Neural cell (in vitro differentiated cells): Measurements from ENCODE around the gene KLLN. TPM values are rescaled to one million over a fixed set of nuclear protein-coding genes. Genes with fewer than 3 reads are reported as not detected.
"Not testable (repeated sequence)": the region's sequence is repeated elsewhere in the genome, so short reads cannot be mapped to it uniquely, and the experiment has no call there.

Source experiments
- H2AFZ ChIP-seq: fragments of 200-600, 300-800 bp; sonication (generic), shearing (Covaris generic); 2 replicates; pipeline ENCODE4 v1.6.0; 2014; ENCODE audit warnings: low read depth, mild to moderate bottlenecking, antibody characterized with exemption, low read length, moderate library complexity
- H3F3A ChIP-seq: fragments of 200-600 bp; shearing (Covaris generic); 2 replicates; pipeline ENCODE4 v1.6.1; 2016; ENCODE audit warnings: mild to moderate bottlenecking, moderate library complexity, mixed read lengths, antibody characterized with exemption, low read length; ENCODE audit not compliant: insufficient read depth, poor library complexity, severe bottlenecking
- H3K27ac ChIP-seq: fragments of 200-600, 300-800 bp; sonication (generic), shearing (Covaris generic); 2 replicates; pipeline ENCODE4 v1.5.1; 2014; ENCODE audit warnings: mild to moderate bottlenecking, low read length, moderate library complexity
- H3K27me3 ChIP-seq: fragments of 300-800, 200-600 bp; sonication (generic), shearing (Covaris generic); 2 replicates; pipeline ENCODE4 v1.6.0; 2014; ENCODE audit warnings: mild to moderate bottlenecking, low read depth, low read length, moderate library complexity; ENCODE audit not compliant: insufficient read depth
- H3K36me3 ChIP-seq: fragments of 300-800, 200-600 bp; sonication (generic), shearing (Covaris generic); 2 replicates; pipeline ENCODE4 v1.5.1; 2014; ENCODE audit warnings: mild to moderate bottlenecking, antibody characterized with exemption, low read length, moderate library complexity; ENCODE audit not compliant: insufficient read depth
- H3K4me2 ChIP-seq: fragments of 300-800, 200-600 bp; sonication (generic), shearing (Covaris generic); 2 replicates; pipeline ENCODE4 v1.6.0; 2014; ENCODE audit warnings: mild to moderate bottlenecking, low read length
- H3K4me3 ChIP-seq: fragments of 300-800, 200-600 bp; sonication (generic), shearing (Covaris generic); 2 replicates; pipeline ENCODE4 v1.5.1; 2014; ENCODE audit warnings: mild to moderate bottlenecking, low read length, moderate library complexity
- H3K79me2 ChIP-seq: fragments of 200-600 bp; shearing (Covaris generic); replicated peaks from 2 replicates; pipeline ENCODE4 v1.6.0; 2014; ENCODE audit warnings: mild to moderate bottlenecking, low read length, moderate library complexity; ENCODE audit not compliant: insufficient read depth
- H3K9ac ChIP-seq: fragments of 300-800, 200-600 bp; sonication (generic), shearing (Covaris generic); 2 replicates; pipeline ENCODE4 v1.6.1; 2016; ENCODE audit warnings: mild to moderate bottlenecking, low read length, mixed read lengths
- H3K9me2 ChIP-seq: fragments of 200-600 bp; shearing (Covaris generic); 2 replicates; pipeline ENCODE4 v1.6.1; 2016; ENCODE audit warnings: mild to moderate bottlenecking, low read length, mixed read lengths; ENCODE audit not compliant: insufficient read depth
- H3K9me3 ChIP-seq: fragments of 200-600, 300-800 bp; sonication (generic), shearing (Covaris generic); 2 replicates; pipeline ENCODE4 v1.6.1; 2016; ENCODE audit warnings: mild to moderate bottlenecking, mixed run types, low read length, moderate library complexity, mixed read lengths
- H4K20me1 ChIP-seq: fragments of 200-600 bp; shearing (Covaris generic); 2 replicates; pipeline ENCODE4 v1.6.1; 2016; ENCODE audit warnings: mild to moderate bottlenecking, mixed run types; ENCODE audit not compliant: insufficient read depth
- CTCF ChIP-seq: fragments of 450-650 bp; IDR thresholded peaks from 2 replicates; pipeline ENCODE4 v1.5.1; 2014; ENCODE audit warnings: antibody characterized with exemption, mild to moderate bottlenecking, moderate library complexity; ENCODE audit not compliant: poor library complexity, severe bottlenecking
- EP300 ChIP-seq: fragments of 450-650 bp; conservative IDR thresholded peaks from 2 replicates; pipeline ENCODE4 v1.6.1; 2014; ENCODE audit warnings: antibody characterized with exemption, mild to moderate bottlenecking, moderate library complexity; ENCODE audit not compliant: poor library complexity, severe bottlenecking
- EZH2 ChIP-seq: fragments of 200-600, 300-800 bp; shearing (Covaris generic), sonication (generic); IDR thresholded peaks from 2 replicates; pipeline ENCODE4 v1.6.1; 2014; ENCODE audit warnings: antibody characterized with exemption, low read length, borderline replicate concordance, mild to moderate bottlenecking; ENCODE audit not compliant: insufficient read depth, poor library complexity, severe bottlenecking
- MXI1 ChIP-seq: fragments of 450-650 bp; conservative IDR thresholded peaks from 2 replicates; pipeline ENCODE4 v1.6.1; 2014; ENCODE audit warnings: antibody characterized with exemption, mild to moderate bottlenecking; ENCODE audit not compliant: poor library complexity, severe bottlenecking
- POLR2AphosphoS5 ChIP-seq: IDR thresholded peaks from 2 replicates; pipeline ENCODE4 v1.6.1; 2012
- RAD21 ChIP-seq: fragments of 450-650 bp; conservative IDR thresholded peaks from 2 replicates; pipeline ENCODE4 v1.6.1; 2014; ENCODE audit warnings: antibody characterized with exemption, mild to moderate bottlenecking, moderate library complexity
- SMC3 ChIP-seq: fragments of 450-650 bp; conservative IDR thresholded peaks from 2 replicates; pipeline ENCODE4 v1.6.1; 2014; ENCODE audit warnings: antibody characterized with exemption, mild to moderate bottlenecking, moderate library complexity; ENCODE audit not compliant: poor library complexity
- TAF1 ChIP-seq: IDR thresholded peaks from 2 replicates; pipeline ENCODE4 v1.6.1; 2012; ENCODE audit warnings: low read depth
- polyA plus RNA-seq: library from polyadenylated mRNA; depleted of rRNA; stranded (reverse); fragments of >200 nt; gene quantifications from 2 replicates; pipeline ENCODE4 v1.2.3, GENCODE V29; 2014
- TF ChIP-seq, protein P1 (sequence below): IDR thresholded peaks from 2 replicates; pipeline ENCODE4 v1.6.1; 2012; ENCODE audit warnings: borderline replicate concordance

Gene KLLN
- polyA plus RNA-seq, 1 donor from 2014 or later = 0.77 TPM

- no peaks in the 10 kb centered on the region for H4K20me1 ChIP-seq
- H3K36me3 ChIP-seq = peaks cover 19% of the 10 kb centered on the region
- H2AFZ ChIP-seq = no peak overlapping the region
- H3K9me3 ChIP-seq = peaks cover 7% of the 10 kb centered on the region
- no peaks in the 10 kb centered on the region for H3K9me2 ChIP-seq
- no peak overlapping the region for H3K4me2 ChIP-seq
- no peaks in the 10 kb centered on the region for H3K27me3 ChIP-seq
- H3K79me2 ChIP-seq = peaks cover 24% of the 10 kb centered on the region
- no peak overlapping the region for H3K4me3 ChIP-seq
- H3K27ac ChIP-seq = no peak overlapping the region
- TF ChIP-seq RAD21 (no peak), POLR2AphosphoS5 (no peak)
- no peaks in the 10 kb centered on the region for H3F3A ChIP-seq
- H3K9ac ChIP-seq = no peak overlapping the region
Measured at GRCh38 chr10:87886635-87887034, 23.3 kb upstream of the KLLN start.

GRCh38 chr10:87882555-87883294, 19.4 kb upstream of the KLLN start:
- no peaks in the 10 kb centered on the region for H3F3A ChIP-seq
- H3K27ac ChIP-seq = no peak overlapping the region
- H4K20me1 ChIP-seq = no peaks in the 10 kb centered on the region
- H3K4me2 ChIP-seq = no peak overlapping the region
- no peak overlapping the region for H3K4me3 ChIP-seq
- H3K36me3 ChIP-seq = peaks cover 19% of the 10 kb centered on the region
- TF ChIP-seq EZH2 (no peak), SMC3 (no peak), POLR2AphosphoS5 (no peak), TAF1 (no peak), CTCF (no peak), EP300 (no peak), RAD21 (no peak), MXI1 (no peak)
- TF ChIP-seq, protein P1, sequence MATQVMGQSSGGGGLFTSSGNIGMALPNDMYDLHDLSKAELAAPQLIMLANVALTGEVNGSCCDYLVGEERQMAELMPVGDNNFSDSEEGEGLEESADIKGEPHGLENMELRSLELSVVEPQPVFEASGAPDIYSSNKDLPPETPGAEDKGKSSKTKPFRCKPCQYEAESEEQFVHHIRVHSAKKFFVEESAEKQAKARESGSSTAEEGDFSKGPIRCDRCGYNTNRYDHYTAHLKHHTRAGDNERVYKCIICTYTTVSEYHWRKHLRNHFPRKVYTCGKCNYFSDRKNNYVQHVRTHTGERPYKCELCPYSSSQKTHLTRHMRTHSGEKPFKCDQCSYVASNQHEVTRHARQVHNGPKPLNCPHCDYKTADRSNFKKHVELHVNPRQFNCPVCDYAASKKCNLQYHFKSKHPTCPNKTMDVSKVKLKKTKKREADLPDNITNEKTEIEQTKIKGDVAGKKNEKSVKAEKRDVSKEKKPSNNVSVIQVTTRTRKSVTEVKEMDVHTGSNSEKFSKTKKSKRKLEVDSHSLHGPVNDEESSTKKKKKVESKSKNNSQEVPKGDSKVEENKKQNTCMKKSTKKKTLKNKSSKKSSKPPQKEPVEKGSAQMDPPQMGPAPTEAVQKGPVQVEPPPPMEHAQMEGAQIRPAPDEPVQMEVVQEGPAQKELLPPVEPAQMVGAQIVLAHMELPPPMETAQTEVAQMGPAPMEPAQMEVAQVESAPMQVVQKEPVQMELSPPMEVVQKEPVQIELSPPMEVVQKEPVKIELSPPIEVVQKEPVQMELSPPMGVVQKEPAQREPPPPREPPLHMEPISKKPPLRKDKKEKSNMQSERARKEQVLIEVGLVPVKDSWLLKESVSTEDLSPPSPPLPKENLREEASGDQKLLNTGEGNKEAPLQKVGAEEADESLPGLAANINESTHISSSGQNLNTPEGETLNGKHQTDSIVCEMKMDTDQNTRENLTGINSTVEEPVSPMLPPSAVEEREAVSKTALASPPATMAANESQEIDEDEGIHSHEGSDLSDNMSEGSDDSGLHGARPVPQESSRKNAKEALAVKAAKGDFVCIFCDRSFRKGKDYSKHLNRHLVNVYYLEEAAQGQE = no peak
- H2AFZ ChIP-seq = no peak overlapping the region
- H3K9me3 ChIP-seq = peaks cover 7% of the 10 kb centered on the region
- no peak overlapping the region for H3K9ac ChIP-seq
- peaks cover 12% of the 10 kb centered on the region for H3K79me2 ChIP-seq
- H3K27me3 ChIP-seq = no peaks in the 10 kb centered on the region
- no peaks in the 10 kb centered on the region for H3K9me2 ChIP-seq

DNA sequence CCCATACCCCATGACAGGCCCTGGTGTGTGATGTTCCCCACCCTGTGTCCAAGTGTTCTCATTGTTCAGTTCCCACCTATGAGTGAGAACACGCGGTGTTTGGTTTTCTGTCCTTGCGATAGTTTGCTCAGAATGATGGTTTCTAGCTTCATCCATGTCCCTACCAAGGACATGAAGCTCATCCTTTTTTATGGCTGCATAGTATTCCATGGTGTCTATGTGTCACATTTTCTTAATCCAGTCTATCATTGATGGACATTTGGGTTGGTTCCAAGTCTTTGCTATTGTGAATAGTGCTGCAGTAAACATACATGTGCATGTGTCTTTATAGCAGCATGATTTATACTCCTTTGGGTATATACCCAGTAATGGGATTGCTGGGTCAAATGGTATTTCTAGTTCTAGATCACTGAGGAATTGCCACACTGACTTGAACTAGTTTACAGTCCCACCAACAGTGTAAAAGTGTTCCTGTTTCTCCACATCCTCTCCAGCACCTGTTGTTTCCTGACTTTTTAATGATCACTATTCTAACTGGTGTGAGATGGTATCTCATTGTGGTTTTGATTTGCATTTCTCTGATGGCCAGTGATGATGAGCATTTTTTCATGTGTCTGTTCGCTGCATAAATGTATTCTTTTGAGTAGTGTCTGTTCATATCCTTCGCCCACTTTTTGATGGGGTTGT, 18.2 kb upstream of the KLLN start:
- H3K27ac ChIP-seq, H4K20me1 ChIP-seq, H3K27me3 ChIP-seq, H3K4me2 ChIP-seq, H3K9me3 ChIP-seq, H3F3A ChIP-seq, H3K9ac ChIP-seq, H2AFZ ChIP-seq, H3K9me2 ChIP-seq, H3K4me3 ChIP-seq: not testable (repeated sequence)
- Histone ChIP-seq H3K79me2 (peaks cover 23% of the 10 kb centered on the region), H3K36me3 (peaks cover 14% of the 10 kb centered on the region)
